ENCODE measurements around the gene HLA-B. TPM values are rescaled to one million over a fixed set of nuclear protein-coding genes. Genes with fewer than 3 reads are reported as not detected.

HLA-B gene
- total RNA-seq, 1 experiment from 2014 or later: 41.9 TPM

- no peaks in the 10 kb centered on the region for H3K27me3 ChIP-seq (replicated peaks; ENCODE audit: control insufficient read depth, insufficient read depth, low read length)
- no peak for DNase-seq
- H3K9me3 ChIP-seq: no peaks in the 10 kb centered on the region
- peaks cover 29% of the 10 kb centered on the region for H3K27me3 Mint-ChIP-seq (ENCODE audit: insufficient read depth, unreplicated experiment)
- ChIA-PET POLR2A (no interaction called here), CTCF (no interaction called here)
- H3K4me1 Mint-ChIP-seq (ENCODE audit: low read depth, unreplicated experiment): no peaks in the 10 kb centered on the region
- H3K9me3 Mint-ChIP-seq (ENCODE audit: unreplicated experiment): no peaks in the 10 kb centered on the region
- peak overlapping the region; percentile 70 for H3K4me3 Mint-ChIP-seq (ENCODE audit: unreplicated experiment)
- no peaks in the 10 kb centered on the region for H3K36me3 ChIP-seq (ENCODE audit: control insufficient read depth, insufficient read depth, low read length)
- intact Hi-C loops (cut with micrococcal nuclease; ENCODE audit: unreplicated experiment): loop anchor here (10.0 kb wide), 1 partner anchor 81 kb away; the partner anchor contains the start of gene HLA-C
- no peaks in the 10 kb centered on the region for H3K4me1 ChIP-seq
- no peak overlapping the region for H3K4me3 ChIP-seq (ENCODE audit: low read depth, low read length)
- H3K27ac Mint-ChIP-seq (ENCODE audit: unreplicated experiment): no peak overlapping the region
- no TSS peak for BruUV-seq (replicated peaks)
- no peaks in the 10 kb centered on the region for H3K36me3 Mint-ChIP-seq (ENCODE audit: insufficient read depth, unreplicated experiment)
- no peak for TF ChIP-seq CTCF (IDR thresholded peaks at IDR 0.05; ENCODE audit: insufficient read depth in 1 of 2, low read depth in 1 of 2, low read length in 1 of 2, severe bottlenecking in 1 of 2, unreplicated experiment in 1 of 2)
Measured at GRCh38 chr6:31355583-31355948, 1.4 kb downstream of the HLA-B start.

- CTCF ChIA-PET: no interaction called here
- DNase-seq: no peak
- Mint-ChIP-seq H3K4me3 (ENCODE audit: unreplicated experiment) (peak overlapping the region; percentile 70), H3K9me3 (ENCODE audit: unreplicated experiment) (no peaks in the 10 kb centered on the region), H3K27ac (ENCODE audit: unreplicated experiment) (no peak overlapping the region), H3K4me1 (ENCODE audit: low read depth, unreplicated experiment) (no peaks in the 10 kb centered on the region), H3K27me3 (ENCODE audit: insufficient read depth, unreplicated experiment) (peaks cover 27% of the 10 kb centered on the region), H3K36me3 (ENCODE audit: insufficient read depth, unreplicated experiment) (no peaks in the 10 kb centered on the region)
- Histone ChIP-seq H3K4me1 (no peaks in the 10 kb centered on the region), H3K27me3 (replicated peaks; ENCODE audit: control insufficient read depth, insufficient read depth, low read length) (no peaks in the 10 kb centered on the region; the same call in 1 of the 2 replicates), H3K36me3 (ENCODE audit: control insufficient read depth, insufficient read depth, low read length) (no peaks in the 10 kb centered on the region), H3K4me3 (ENCODE audit: low read depth, low read length) (no peak overlapping the region), H3K9me3 (no peaks in the 10 kb centered on the region)
- BruUV-seq (replicated peaks): no TSS peak
- POLR2A ChIA-PET: no interaction called here
- intact Hi-C loops (cut with micrococcal nuclease; ENCODE audit: unreplicated experiment): loop anchor here (10.0 kb wide), 1 partner anchor 80 kb away; the partner anchor contains the start of gene HLA-C
- no peak for TF ChIP-seq CTCF (IDR thresholded peaks at IDR 0.05; ENCODE audit: insufficient read depth in 1 of 2, low read depth in 1 of 2, low read length in 1 of 2, severe bottlenecking in 1 of 2, unreplicated experiment in 1 of 2)
Measured at GRCh38 chr6:31354864-31355582, 2.0 kb downstream of the HLA-B start.

GRCh38 chr6:31354158-31354863, 2.7 kb downstream of the HLA-B start:
- no peak overlapping the region for H3K4me3 Mint-ChIP-seq (ENCODE audit: unreplicated experiment)
- TF ChIP-seq CTCF (IDR thresholded peaks at IDR 0.05; ENCODE audit: insufficient read depth in 1 of 2, low read depth in 1 of 2, low read length in 1 of 2, severe bottlenecking in 1 of 2, unreplicated experiment in 1 of 2): no peak
- no TSS peak for BruUV-seq (replicated peaks)
- intact Hi-C loops (cut with micrococcal nuclease; ENCODE audit: unreplicated experiment): loop anchor here (10.0 kb wide), 1 partner anchor 80 kb away; the partner anchor contains the start of gene HLA-C
- no peaks in the 10 kb centered on the region for H3K36me3 Mint-ChIP-seq (ENCODE audit: insufficient read depth, unreplicated experiment)
- no peak for DNase-seq
- H3K9me3 Mint-ChIP-seq (ENCODE audit: unreplicated experiment): no peaks in the 10 kb centered on the region
- POLR2A ChIA-PET: no interaction called here
- no peaks in the 10 kb centered on the region for H3K4me1 Mint-ChIP-seq (ENCODE audit: low read depth, unreplicated experiment)
- H3K27ac Mint-ChIP-seq (ENCODE audit: unreplicated experiment): no peak overlapping the region
- H3K36me3 ChIP-seq (ENCODE audit: control insufficient read depth, insufficient read depth, low read length): no peaks in the 10 kb centered on the region
- H3K4me1 ChIP-seq: no peaks in the 10 kb centered on the region
- CTCF ChIA-PET: no interaction called here
- H3K27me3 ChIP-seq (replicated peaks; ENCODE audit: control insufficient read depth, insufficient read depth, low read length): no peaks in the 10 kb centered on the region; the same call in 1 of the 2 replicates
- no peaks in the 10 kb centered on the region for H3K9me3 ChIP-seq
- H3K27me3 Mint-ChIP-seq (ENCODE audit: insufficient read depth, unreplicated experiment): peaks cover 20% of the 10 kb centered on the region
- H3K4me3 ChIP-seq (ENCODE audit: low read depth, low read length): no peak overlapping the region

Measured in Caco-2 (cell line).